NCI-H510A treated with DMSO at 0.1 percent for 48 hours (cell line): ENCODE measurements around the gene PFN1.

Experiments used
- DNase-seq: peaks from one replicate; lab custom pipeline; 2025; lab: John Stamatoyannopoulos, UW

The PFN1 gene

DNA sequence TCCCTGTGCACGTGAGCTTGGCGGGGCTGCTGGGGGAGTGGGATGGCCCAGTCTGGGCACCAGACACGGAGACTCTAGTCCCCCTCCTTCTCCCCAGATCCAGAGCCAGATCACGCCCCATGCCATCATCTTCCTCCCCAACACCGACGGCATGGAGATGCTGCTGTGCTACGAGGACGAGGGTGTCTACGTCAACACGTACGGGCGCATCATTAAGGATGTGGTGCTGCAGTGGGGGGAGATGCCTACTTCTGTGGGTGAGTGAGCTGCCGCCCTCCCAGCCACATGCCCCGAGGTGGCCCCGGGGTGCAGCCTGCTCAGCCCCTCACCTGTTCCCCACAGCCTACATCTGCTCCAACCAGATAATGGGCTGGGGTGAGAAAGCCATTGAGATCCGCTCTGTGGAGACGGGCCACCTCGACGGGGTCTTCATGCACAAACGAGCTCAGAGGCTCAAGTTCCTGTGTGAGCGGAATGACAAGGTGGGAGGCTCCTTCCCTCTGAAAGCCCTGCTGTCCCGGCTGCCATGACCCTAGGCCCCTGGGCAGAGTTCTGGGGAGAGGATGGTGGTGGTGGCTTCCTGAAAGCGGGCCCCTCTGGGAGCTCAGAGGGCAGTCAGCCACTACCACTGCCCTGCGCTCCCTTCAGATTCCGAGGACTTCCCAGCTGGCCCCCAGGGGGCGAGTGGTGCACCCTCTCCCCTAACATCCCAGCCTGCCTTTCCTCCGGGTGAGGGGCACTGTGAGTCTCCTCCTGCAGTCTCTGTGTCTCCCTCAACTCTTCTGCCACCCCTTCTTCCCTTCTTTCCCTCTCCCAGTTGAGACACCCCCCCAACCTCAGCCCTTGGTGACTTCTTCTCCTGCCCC lies 51.8 kb downstream of the PFN1 start:
- no peak for DNase-seq

DNA sequence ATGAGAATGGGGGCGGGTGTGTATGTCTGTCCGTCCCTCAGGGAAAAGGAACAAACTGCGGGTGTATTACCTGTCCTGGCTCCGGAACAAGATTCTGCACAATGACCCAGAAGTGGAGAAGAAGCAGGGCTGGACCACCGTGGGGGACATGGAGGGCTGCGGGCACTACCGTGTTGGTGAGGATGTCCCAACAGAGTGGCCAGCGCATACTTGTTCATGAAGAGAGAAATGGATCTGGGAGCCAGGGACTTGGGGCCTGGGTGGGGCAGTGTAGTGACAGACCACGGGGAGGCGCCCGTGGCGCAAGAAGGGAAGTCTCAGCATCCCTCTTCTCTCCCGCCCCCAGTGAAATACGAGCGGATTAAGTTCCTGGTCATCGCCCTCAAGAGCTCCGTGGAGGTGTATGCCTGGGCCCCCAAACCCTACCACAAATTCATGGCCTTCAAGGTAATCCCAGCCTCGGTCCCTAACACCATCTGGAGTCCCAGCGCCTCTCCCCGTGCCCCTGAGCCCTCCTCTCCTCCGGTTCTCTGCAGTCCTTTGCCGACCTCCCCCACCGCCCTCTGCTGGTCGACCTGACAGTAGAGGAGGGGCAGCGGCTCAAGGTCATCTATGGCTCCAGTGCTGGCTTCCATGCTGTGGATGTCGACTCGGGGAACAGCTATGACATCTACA lies 52.5 kb downstream of the PFN1 start:
- DNase-seq, result no peak
